ENCODE data around the gene BHLHE41.

BHLHE41 gene

DNA sequence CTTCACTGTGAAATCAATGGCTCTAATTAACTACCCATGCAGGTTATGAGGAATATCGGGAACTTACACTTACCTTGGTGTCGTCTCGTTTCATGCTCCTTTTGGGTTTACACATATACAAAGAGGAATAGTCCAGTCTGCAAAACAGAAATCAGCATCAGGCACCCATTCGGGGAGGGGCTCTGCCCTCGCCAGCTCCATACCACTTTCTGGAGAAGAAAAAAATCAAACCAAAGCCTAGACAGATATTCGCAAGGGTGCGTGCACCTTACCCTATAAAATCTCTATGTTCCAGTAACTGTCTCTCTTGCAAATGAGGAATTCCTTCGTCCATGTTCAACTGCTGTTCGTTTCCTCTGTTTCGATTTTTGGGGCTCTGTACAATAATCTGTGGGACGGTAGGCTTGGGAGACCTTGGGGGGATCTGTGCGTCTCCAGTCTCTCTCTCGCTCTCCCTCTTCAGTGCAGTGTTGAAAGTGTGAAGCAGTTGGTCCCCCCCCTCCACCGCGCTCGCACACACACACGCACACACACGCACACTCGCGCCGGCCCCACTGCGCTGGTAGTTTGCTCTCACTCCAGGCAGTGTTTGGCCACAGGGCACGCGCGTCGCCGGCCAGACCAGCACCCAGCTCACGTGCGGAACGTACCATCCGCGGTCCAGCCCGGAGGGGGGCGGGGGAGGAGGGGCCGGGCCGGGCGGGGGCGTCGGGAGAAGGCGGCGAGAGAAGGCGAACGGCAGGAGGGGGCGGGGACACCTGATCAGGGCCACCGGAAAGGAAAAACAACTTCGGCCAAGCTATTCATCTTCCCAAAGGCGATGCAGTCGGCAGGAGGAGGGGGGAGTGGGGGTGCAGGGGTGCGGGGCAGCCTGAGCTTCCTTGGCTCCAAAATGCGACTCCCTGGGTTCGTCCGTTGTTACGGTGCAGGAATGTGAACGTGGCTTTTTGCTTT lies at the start of gene BHLHE41:
Gene BHLHE41, minus strand, starts transcription at position 592 of the 954 bp plus-strand sequence. Its CDS starts 258 bp downstream, at position 334.
- peak; percentile 79 to 98 (median 86) for DNase-seq
- intact Hi-C loops (cut with DNase I): loop anchor here (5.0 kb wide), 2 partner anchors 488 to 813 kb away; partner anchors contain the start of genes FGFR1OP2 and INTS13

DNA sequence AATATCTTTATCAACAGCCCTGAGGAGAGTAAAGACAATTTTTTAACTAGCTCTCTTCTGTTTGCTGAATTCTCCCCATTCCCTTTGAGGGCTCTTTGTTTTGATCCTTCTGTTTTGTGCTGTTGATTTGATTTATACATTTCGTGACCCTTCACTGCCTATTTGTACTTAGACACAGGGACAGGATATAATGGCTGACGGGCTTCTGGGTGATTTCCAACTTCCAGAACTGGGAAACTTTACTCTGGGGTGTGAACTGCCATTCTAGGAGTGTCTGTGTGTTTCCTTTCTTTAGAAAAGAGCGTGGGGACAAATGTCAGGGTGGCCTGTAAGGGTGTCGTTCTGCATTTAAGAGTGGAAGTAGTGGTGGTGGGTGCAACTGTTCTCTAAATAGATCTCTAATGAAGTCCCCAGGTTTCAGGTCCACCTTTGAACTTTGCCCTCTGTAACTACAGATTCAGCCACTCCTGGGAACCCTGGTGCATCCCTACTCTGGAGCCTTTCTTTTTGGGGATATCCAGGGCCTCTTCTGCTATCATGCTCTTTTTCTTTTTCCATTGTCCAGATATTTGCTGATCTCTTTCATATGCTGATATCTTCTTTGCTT lies 48.2 kb upstream of the BHLHE41 start:
- intact Hi-C loops (cut with DNase I): no loop called here
- no peak for DNase-seq

DNA sequence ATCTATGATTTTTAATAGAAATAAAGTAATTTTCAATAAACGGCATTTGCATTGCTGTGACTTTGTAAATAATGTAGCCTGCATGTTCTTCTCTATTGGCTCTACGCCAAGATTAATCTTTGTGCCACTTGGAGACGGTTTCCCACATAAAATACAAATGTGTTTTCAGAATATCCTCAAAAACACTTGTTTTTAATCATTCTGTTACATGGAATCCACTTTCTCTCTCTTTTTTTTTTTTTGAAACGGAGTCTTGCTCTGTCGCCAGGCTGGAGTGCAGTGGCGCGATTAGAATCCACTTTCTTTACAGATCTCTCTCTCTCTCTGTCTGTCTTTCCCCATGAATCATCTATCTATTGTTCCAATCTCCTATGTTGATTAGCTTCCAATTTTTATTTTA lies 47.7 kb upstream of the BHLHE41 start:
- intact Hi-C loops (cut with DNase I): no loop called here

DNA sequence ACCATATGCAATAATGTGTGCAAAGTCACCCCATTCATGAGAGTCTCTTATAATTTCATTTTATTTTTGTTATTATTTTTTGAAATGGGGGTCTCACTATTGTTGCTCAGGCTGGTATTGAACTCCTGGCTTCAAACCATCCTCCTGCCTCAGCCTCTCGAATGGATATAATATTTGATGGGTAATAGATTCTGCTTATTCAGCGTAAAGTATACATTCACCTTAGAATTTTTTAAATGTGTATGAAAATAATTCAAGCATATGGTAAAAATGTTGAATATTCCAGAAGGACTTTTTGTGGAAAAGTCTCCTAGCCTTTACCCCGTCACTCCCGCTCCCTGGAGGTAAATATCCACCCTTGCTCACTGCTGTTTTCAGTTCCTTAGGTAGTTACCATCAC lies 47.2 kb upstream of the BHLHE41 start:
- intact Hi-C loops (cut with DNase I): no loop called here
- no peak for DNase-seq

More for the DNA sequence above, 47.7 kb upstream of the BHLHE41 start:
- DNase-seq: no peak

DNA sequence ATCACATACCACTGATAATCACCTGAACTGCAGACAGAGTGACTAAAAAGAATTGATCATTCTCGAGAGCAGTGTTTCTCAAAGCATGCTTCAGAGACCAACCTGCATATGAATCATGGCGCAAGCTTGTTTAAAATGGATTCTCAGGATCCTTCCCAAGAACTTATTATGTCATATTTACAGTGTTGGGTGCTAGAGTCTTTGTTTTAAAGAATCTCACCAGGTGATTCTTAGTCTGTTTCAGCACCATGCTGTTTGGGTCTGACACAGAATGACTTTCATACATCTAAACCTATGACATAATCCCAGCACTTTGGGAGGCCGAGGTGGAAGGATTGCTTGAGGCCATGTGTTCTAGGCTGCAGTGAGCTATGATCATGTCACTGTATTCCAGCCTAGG lies 39.3 kb upstream of the BHLHE41 start:
- DNase-seq: no peak
- intact Hi-C loops (cut with DNase I): no loop called here

DNA sequence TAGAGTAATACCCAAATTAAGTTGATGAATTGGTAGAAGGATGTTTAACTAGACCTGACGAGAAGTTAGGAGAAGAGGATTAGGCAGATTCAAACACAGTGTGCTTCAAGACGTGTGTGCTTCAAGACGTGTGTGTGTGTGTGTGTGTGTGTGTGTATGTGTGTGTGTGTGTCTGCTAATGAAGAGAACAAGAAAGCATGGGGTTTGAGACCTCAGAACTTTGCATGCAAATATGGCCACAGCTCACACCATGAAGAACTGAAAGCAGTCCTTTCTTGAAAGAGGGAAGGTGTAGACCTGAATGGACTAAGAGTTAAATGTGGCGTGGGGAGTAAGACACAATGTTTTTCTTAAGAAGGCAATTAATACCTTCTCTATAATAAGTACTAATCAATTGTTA lies 38.1 kb upstream of the BHLHE41 start:
- no peak for DNase-seq

DNA sequence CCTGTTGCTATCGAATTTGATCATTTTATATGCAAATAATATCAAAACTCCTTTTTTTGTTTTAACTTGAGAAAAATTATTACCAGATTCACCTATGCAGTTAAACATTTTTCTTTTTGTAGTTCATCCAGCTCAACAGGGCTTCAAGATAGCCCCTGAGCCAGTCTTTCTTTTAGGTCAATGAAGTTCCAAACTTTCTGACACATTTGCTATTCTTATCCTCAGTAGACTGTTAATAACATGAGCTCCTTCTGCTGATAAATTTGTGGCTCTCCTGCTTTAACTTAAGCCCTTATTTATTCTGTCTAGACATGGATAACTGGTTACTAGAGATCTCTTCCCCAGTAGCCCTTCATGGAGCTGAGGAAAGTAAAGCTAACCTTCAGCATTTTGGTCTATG lies 37.3 kb upstream of the BHLHE41 start:
- intact Hi-C loops (cut with DNase I): no loop called here
- DNase-seq: no peak

More for the DNA sequence above, 38.1 kb upstream of the BHLHE41 start:
- intact Hi-C loops (cut with DNase I): no loop called here

DNA sequence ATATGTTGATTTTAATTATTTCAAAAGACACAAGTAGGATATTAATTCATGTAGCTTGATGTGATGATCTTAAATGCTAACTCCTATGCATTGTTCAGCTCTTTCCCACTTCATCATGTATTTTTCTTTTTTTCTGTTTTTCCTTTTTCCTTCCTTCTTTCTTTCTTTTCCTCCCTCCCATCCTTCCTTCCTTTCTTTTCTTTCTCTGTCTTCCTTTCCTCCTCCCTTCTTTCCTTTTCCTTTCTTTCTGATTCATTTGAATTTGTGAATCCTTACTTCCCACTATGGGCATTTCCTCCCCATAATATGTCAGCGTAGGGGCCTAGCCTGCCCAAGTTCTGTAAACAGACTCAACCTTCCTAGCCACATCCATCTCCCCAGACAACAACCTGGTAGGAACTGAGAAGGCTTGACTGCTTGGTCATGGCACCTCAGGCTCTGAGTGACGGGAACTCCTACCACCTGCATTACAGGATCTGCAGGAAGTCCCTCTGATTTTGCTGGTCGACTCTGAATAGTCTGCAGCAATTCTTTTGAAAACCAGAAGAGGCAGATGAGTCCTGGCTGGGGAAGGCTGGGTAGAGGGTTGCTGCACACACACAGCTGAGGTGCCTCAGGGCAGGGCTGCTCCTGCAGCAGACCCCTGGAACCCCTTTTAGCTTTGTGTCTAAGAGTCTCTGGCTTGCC lies 33.4 kb upstream of the BHLHE41 start:
- no peak for DNase-seq
- intact Hi-C loops (cut with DNase I): no loop called here

DNA sequence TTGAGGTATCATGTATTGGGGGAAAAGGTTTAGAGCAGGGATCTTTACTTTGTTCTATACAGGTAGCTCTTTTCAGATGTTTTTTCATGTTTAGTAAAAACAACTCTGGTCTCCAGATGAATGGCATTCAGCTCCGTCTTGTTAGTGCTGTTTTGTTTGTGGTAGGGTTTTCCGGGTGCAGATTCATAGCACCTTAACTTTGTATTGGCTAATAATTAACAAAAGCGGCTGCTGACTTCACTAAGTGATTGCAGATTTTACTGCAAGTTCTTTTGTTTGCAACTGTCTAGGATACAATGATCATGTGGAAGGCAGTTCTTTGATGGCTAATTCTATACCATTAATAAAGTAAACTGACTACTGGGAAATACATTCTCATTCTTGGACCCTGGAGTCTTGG lies 32.2 kb upstream of the BHLHE41 start:
- intact Hi-C loops (cut with DNase I): no loop called here
- no peak for DNase-seq

DNA sequence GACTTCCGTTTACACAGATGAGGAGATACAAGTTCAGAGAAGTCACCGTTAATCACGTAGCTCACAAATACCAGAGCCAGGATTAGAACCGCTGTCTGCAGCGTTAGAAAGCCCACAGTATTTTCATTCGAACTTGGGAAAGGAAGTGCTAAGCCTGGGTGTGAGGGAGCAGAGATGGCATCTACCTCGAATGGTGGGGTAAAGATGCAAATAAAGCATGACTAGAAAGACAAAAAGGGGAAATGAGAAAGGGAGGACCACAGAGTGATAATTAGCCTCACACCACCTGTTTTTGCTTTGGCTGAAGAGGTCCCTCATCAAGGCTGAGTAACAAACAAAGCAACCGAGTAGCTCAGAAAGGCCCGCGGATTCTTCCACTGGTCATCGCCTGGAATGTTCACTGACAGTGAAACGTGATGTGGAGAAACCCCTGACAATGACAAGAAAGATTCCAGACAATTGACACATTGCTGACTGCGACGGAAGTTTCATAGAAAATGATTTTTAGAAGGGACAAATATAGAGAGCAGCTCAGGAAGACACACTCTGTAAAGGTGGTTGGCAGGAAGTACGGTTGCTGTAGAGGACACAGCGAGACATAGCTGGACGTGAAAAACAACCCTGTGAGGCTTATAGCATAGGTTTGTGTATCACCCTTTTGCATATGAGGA lies 31.5 kb upstream of the BHLHE41 start:
- no peak for DNase-seq
- intact Hi-C loops (cut with DNase I): no loop called here

DNA sequence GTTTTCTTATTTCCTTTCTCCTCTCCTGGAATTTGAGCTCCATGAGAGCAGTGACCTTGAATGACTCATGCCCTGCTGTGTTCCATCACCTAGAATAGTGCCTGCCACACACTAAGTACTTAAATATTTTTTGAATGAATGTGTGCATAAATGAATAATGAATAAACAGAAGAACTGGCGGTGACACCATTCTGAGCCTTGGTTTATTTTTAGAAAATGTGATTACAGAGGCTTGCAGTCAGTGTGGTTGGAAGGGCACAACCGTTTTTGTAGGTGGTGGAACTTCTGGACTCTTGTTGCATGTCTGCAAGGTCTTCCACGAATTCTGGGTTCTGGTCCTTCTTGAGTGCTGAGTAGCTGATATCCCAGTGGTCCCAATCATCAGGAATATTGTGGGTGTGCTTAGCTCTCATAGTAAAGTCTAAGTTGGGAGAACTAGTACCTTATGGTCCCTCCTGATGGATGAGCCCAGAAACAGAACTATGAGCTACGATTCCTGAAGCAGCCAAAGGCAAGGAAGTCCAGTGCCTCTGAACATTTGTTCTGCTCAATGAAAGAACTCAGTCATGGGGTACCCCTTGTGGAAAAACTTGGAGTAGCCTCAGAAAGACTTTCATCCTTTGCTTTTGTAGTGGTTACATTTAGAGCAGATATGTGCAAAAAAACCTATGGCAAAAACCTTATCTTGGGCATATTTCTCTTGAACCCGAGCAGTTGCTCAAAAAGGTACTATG lies 28.8 kb upstream of the BHLHE41 start:
- no peak for DNase-seq
- intact Hi-C loops (cut with DNase I): no loop called here

DNA sequence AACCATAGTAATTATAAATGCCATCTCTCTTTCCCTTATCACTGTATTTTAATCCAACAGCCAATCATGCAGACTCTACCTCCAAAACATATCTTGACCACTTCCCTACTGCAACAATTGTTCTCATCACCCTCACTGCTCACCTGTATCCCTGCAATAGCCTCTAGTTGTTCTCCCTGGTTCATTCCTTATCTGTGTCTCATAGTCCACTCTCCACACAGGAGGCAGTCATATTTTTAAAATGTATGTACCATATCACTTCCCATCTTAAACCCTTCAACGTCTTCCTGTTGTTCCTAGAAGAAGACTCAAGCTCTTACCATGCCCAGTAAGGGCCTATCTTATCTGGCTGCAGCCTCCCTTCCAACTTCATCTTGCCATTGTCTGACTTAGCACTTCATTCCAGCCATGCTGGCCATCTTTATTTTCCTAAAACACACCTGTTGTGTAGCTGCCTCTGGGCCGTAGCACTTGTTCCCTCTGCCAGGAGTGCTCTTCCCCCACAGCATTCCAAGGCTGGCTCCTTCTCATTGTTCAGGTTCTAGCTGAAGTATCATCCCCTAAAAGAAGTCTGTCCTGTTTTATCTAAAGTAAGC lies 27.8 kb upstream of the BHLHE41 start:
- intact Hi-C loops (cut with DNase I): no loop called here
- no peak for DNase-seq

DNA sequence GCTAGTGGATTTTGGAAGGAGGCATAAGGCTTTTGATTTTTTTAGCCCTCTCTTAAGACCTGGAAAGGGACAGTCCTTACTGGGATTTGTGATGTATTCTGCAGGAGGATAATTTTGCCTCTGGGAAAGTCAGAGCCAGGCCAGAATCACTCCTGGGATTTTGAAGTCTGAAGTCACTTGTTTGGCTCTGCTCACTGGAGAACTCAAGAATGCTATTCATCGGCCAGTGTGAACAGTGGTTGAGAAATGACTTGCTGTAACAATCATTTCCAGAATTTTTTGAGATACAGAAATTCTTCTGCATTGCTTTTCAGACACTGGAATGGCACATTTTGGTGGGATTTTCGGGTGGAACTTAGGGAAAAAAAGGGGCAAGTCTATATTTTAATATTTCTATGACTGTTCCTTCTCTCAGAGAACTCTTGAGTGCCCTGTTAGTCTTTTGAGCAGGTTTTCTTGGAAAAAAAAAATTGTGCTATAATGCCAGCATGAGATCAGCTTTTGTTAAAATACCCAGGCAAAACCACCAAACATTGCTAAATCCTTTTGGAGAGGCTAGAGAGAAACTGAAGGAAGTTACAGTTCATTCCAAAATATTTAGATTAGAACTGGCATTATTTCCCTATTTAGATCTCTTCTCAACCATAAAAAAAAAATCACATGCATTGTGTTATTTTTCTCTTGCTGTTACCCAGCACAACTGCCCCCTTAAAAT lies 26.1 kb upstream of the BHLHE41 start:
- no peak for DNase-seq
- intact Hi-C loops (cut with DNase I): no loop called here

DNA sequence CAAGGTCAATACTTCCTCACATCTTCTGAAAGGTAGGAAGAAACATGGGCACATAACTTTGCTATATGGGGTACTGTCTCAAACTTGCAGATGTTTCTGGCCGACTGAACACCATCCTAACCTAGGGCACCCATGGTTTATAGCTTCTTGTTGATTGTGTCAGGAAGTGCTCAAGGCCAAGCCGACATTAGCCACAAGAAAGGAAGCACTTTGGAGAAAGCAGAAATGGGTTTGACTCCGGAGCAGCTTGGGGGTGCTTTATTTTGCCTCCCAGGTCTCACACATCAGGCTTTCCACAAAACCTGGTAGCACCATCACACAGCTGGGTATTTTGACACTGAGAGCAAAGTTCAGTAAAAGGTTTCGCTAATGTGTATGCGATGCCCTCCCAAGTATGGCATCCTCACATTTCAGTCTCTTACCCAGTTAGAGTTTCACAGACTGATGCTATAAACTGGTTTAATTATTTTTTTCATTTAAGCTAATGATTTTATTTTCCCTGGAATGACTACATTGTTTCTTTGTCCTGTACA lies 25.2 kb upstream of the BHLHE41 start:
- DNase-seq: no peak
- intact Hi-C loops (cut with DNase I): no loop called here

DNA sequence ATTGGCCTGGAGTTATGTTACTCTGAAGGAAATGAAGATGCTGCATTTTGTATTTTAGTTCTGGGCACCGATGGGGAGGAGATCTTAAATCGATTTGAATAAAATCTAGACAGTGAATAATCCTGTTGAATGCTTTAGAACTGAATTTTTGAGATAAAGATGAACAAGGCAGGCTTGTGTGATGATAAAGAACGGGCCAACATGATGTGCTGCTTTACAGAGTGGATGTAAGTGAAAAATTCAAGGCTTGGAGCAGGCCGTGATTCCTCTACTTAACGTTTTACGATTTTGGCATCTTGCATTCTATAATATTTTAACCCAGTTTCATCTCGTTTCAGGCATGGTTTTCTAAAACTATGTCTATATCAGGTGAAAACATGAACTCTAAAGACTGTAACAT lies 23.5 kb upstream of the BHLHE41 start:
- no peak for DNase-seq
- intact Hi-C loops (cut with DNase I): no loop called here

DNA sequence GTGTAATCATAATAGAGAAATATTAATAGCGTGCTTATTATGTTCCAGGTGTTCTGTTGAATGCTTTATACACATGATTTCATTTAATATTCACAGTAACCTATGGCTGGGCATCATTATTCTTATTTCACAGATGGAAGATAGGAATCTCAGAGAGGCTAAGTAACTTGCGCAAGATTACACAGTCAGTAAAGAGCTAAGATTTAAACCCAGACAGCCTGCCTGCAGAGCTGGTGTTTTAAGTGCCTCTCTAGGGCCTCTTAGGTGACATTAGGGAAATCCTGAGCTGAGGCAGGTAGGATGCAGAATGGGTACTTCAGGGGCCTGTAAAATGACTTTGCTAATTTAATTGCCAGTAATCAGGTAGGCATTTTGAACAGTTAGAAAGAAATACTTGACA lies 18.5 kb upstream of the BHLHE41 start:
- DNase-seq: no peak
- intact Hi-C loops (cut with DNase I): no loop called here

DNA sequence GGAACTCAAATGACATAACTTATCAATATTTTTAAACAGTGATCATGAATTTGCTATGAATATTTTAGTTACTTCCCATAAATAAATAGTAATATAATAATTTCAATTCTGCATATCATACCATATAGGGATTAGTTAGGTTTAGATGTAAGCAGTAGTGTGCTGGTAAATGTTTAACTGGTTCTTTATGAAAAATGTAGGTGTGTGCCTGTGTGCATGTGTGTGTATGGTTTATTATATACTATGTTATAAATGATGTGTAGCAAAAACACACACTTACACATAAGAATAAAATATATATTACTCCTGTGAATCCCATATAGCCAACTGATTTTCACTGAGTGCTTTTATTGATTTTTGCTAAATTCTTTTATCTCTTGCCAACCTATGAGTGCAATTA lies 14.0 kb upstream of the BHLHE41 start:
- DNase-seq: no peak
- intact Hi-C loops (cut with DNase I): no loop called here

DNA sequence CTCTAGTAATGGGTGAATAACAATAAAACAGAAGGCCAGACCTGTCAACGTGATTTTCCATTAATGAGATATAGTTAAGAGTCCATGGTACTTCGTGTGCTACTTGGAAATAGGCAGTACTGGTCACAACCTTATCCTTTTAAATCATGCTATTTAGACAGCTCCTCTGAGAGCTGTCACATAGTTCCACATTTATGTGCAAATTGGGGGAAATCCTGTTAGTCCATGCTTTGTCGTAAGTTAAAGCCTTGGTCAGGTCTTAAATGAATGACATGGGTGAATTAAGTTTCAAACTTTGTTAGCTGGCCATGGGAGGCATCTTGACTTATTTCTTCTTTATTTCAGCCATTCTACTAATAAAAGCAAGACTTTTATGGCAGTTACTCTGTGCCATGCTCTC lies 11.9 kb upstream of the BHLHE41 start:
- intact Hi-C loops (cut with DNase I): no loop called here
- DNase-seq: no peak

DNA sequence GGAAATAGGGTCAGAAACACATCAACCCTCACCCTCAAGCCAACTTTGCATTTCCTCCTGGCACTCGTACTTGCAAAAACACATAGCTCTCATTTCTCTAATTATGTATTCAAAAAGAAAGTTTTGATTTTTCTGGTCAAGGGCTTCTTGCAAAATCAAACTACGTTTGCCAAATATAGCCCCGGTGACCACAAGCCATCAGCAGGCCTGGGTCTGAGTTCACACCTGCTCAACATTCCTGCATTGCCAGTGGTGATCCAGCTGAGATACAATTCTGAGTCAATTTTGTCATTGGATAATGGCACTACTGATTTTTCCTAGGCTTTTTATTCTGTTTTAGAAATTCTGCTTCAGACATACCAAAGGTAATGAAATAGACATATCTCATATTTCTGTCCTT lies 10.7 kb upstream of the BHLHE41 start:
- intact Hi-C loops (cut with DNase I): no loop called here
- DNase-seq: no peak

Data from posterior cingulate gyrus (tissue), 11 donors.